Measurements from ENCODE around the gene POLA2.

The POLA2 gene

GRCh38 chr11:65316227-65317024 lies 54.7 kb downstream of the POLA2 start:
- DNase-seq = peak; percentile 25
- H3K4me1 Mint-ChIP-seq = peaks cover 43% of the 10 kb centered on the region
- no peak overlapping the region for H3K27ac Mint-ChIP-seq
- no peaks in the 10 kb centered on the region for H3K9me3 Mint-ChIP-seq
- peak overlapping the region; percentile 78 for H3K4me3 Mint-ChIP-seq
- no peak for TF ChIP-seq CTCF (IDR thresholded peaks at IDR 0.05)
- peaks cover 26% of the 10 kb centered on the region for H3K27me3 Mint-ChIP-seq (ENCODE audit: low read depth, poor library complexity)
- no peaks in the 10 kb centered on the region for H3K36me3 Mint-ChIP-seq (ENCODE audit: low read depth)

GRCh38 chr11:65317025-65317786 lies 55.4 kb downstream of the POLA2 start:
- DNase-seq = peak; percentile 37

GRCh38 chr11:65320386-65321075 lies 58.8 kb downstream of the POLA2 start:
- no peak for DNase-seq
- no peak for TF ChIP-seq CTCF (IDR thresholded peaks at IDR 0.05)
- Mint-ChIP-seq H3K27me3 (ENCODE audit: low read depth, poor library complexity) (peaks cover 6% of the 10 kb centered on the region), H3K36me3 (ENCODE audit: low read depth) (no peaks in the 10 kb centered on the region), H3K4me3 (no peak overlapping the region), H3K27ac (no peak overlapping the region), H3K9me3 (no peaks in the 10 kb centered on the region), H3K4me1 (peaks cover 22% of the 10 kb centered on the region)

More at GRCh38 chr11:65317025-65317786, 55.4 kb downstream of the POLA2 start:
- TF ChIP-seq CTCF (IDR thresholded peaks at IDR 0.05) = no peak
- Mint-ChIP-seq H3K27me3 (ENCODE audit: low read depth, poor library complexity) (peaks cover 25% of the 10 kb centered on the region), H3K4me1 (peaks cover 39% of the 10 kb centered on the region), H3K9me3 (no peaks in the 10 kb centered on the region), H3K4me3 (peak overlapping the region; percentile 56), H3K36me3 (ENCODE audit: low read depth) (no peaks in the 10 kb centered on the region), H3K27ac (no peak overlapping the region)

- H3K9me3 Mint-ChIP-seq = no peaks in the 10 kb centered on the region
- H3K27ac Mint-ChIP-seq = no peak overlapping the region
- peaks cover 16% of the 10 kb centered on the region for H3K4me1 Mint-ChIP-seq
- no peak overlapping the region for H3K4me3 Mint-ChIP-seq
- DNase-seq = no peak
- peaks cover 5% of the 10 kb centered on the region for H3K27me3 Mint-ChIP-seq (ENCODE audit: low read depth, poor library complexity)
- H3K36me3 Mint-ChIP-seq (ENCODE audit: low read depth) = no peaks in the 10 kb centered on the region
- TF ChIP-seq CTCF (IDR thresholded peaks at IDR 0.05) = no peak
These were observed 59.3 kb downstream of the POLA2 start for GRCh38 chr11:65321076-65321475.

- Mint-ChIP-seq H3K4me3 (no peak overlapping the region), H3K4me1 (peaks cover 7% of the 10 kb centered on the region), H3K9me3 (no peaks in the 10 kb centered on the region), H3K27me3 (ENCODE audit: low read depth, poor library complexity) (no peaks in the 10 kb centered on the region), H3K27ac (no peak overlapping the region), H3K36me3 (ENCODE audit: low read depth) (no peaks in the 10 kb centered on the region)
- DNase-seq = peak; percentile 13
- no peak for TF ChIP-seq CTCF (IDR thresholded peaks at IDR 0.05)
These were observed 60.2 kb downstream of the POLA2 start for GRCh38 chr11:65321828-65322485.
